SU-DHL-6 (cell line): ENCODE data around the gene SUN3.

Experiments
- H2AFZ ChIP-seq: fragments of 200-600 bp; sonication (generic); 2 replicates; pipeline ENCODE4 v1.6.1; 2014; ENCODE audit warnings: low read depth, mild to moderate bottlenecking, moderate library complexity, mixed read lengths, antibody characterized with exemption, low read length; ENCODE audit not compliant: severe bottlenecking
- H3F3A ChIP-seq: fragments of 200-600 bp; shearing (Covaris generic); 2 replicates; pipeline ENCODE4 v1.6.0; 2016; ENCODE audit warnings: antibody characterized with exemption, mild to moderate bottlenecking; ENCODE audit not compliant: insufficient read depth
- H3K27ac ChIP-seq: fragments of 200-600 bp; sonication (generic); 2 replicates; pipeline ENCODE4 v1.5.1; 2016; ENCODE audit warnings: low read depth, mild to moderate bottlenecking, low read length, moderate library complexity, mixed read lengths
- H3K27me3 ChIP-seq: fragments of 200-600 bp; sonication (generic), shearing (Covaris generic); 2 replicates; pipeline ENCODE4 v1.6.0; 2014; ENCODE audit warnings: mild to moderate bottlenecking, low read length
- H3K36me3 ChIP-seq: fragments of 200-600 bp; sonication (generic); 2 replicates; pipeline ENCODE4 v1.6.1; 2014; ENCODE audit warnings: mild to moderate bottlenecking, low read length, mixed read lengths
- H3K4me2 ChIP-seq: fragments of 300-600, 200-600 bp; shearing (Covaris generic), sonication (generic); 2 replicates; pipeline ENCODE4 v1.6.0; 2014; ENCODE audit warnings: low read length, low read depth, mild to moderate bottlenecking; ENCODE audit not compliant: poor library complexity, severe bottlenecking
- H3K4me3 ChIP-seq: fragments of 200-600 bp; sonication (generic); 2 replicates; pipeline ENCODE4 v1.5.1; 2014; ENCODE audit warnings: antibody characterized with exemption, low read length, mild to moderate bottlenecking, mixed read lengths; ENCODE audit not compliant: insufficient read depth, poor library complexity, severe bottlenecking
- H3K79me2 ChIP-seq: fragments of 200-600 bp; sonication (generic); 2 replicates; pipeline ENCODE4 v1.6.1; 2014; ENCODE audit warnings: mild to moderate bottlenecking, low read length, moderate library complexity; ENCODE audit not compliant: insufficient read depth
- H3K9ac ChIP-seq: fragments of 200-600 bp; sonication (generic); 2 replicates; pipeline ENCODE4 v1.7.0; 2014; ENCODE audit warnings: mild to moderate bottlenecking, low read length
- H3K9me2 ChIP-seq: fragments of 200-600 bp; sonication (generic); replicated peaks from 2 replicates; pipeline ENCODE4 v1.6.1; 2014; ENCODE audit warnings: low read length; ENCODE audit not compliant: insufficient read depth
- H3K9me3 ChIP-seq: fragments of 200-600 bp; sonication (generic); 2 replicates; pipeline ENCODE4 v1.6.1; 2014; ENCODE audit warnings: low read length, mixed read lengths; ENCODE audit not compliant: insufficient read depth
- H4K20me1 ChIP-seq: fragments of 200-600 bp; sonication (generic); 2 replicates; pipeline ENCODE4 v1.6.1; 2014; ENCODE audit warnings: low read depth, mild to moderate bottlenecking, antibody characterized with exemption, low read length, moderate library complexity, mixed read lengths
- EZH2phosphoT487 ChIP-seq: fragments of 200-600 bp; sonication (generic), shearing (Covaris generic); conservative IDR thresholded peaks from 2 replicates; pipeline ENCODE4 v1.6.1; 2018; ENCODE audit warnings: mild to moderate bottlenecking, antibody characterized with exemption, low read length, moderate library complexity, mixed read lengths
- TF ChIP-seq, protein P1 (sequence below): fragments of 200-600 bp; sonication (generic); IDR thresholded peaks from one replicate; pipeline ENCODE4 v1.5.1; 2017; ENCODE audit warnings: antibody characterized with exemption, mild to moderate bottlenecking, low read length, moderate library complexity; ENCODE audit not compliant: insufficient read depth, poor library complexity, severe bottlenecking

Gene SUN3

DNA sequence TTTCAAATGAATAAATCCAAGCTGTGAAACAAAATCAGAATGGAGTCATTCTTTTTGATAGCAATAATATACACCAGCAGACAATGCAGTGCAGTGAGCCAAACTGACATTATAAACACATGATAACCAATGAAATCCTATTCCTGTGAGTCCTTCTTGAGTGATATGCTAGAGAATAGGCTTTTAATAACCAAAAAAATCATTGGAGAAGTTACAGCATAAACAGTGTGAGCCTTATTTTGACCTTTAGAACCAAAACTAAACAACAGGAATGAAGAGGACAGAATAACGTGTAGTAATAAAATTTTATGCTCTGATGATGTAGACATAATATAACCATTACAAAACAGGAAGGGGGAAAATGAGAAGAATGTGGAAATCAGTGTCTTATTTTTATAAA lies 58.1 kb downstream of the SUN3 start:
- no peaks in the 10 kb centered on the region for H4K20me1 ChIP-seq
- no peak overlapping the region for H2AFZ ChIP-seq
- H3K27me3 ChIP-seq, result no peaks in the 10 kb centered on the region
- H3K4me3 ChIP-seq, result no peak overlapping the region
- peaks cover 13% of the 10 kb centered on the region; the same call in 1 of the 2 replicates for H3F3A ChIP-seq
- H3K36me3 ChIP-seq, result peaks cover 44% of the 10 kb centered on the region
- no peaks in the 10 kb centered on the region for H3K9me3 ChIP-seq
- H3K79me2 ChIP-seq, result no peaks in the 10 kb centered on the region
- H3K27ac ChIP-seq, result no peak overlapping the region
- no peak overlapping the region for H3K4me2 ChIP-seq
- TF ChIP-seq, protein P1, sequence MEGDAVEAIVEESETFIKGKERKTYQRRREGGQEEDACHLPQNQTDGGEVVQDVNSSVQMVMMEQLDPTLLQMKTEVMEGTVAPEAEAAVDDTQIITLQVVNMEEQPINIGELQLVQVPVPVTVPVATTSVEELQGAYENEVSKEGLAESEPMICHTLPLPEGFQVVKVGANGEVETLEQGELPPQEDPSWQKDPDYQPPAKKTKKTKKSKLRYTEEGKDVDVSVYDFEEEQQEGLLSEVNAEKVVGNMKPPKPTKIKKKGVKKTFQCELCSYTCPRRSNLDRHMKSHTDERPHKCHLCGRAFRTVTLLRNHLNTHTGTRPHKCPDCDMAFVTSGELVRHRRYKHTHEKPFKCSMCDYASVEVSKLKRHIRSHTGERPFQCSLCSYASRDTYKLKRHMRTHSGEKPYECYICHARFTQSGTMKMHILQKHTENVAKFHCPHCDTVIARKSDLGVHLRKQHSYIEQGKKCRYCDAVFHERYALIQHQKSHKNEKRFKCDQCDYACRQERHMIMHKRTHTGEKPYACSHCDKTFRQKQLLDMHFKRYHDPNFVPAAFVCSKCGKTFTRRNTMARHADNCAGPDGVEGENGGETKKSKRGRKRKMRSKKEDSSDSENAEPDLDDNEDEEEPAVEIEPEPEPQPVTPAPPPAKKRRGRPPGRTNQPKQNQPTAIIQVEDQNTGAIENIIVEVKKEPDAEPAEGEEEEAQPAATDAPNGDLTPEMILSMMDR, result no peak
- TF ChIP-seq EZH2phosphoT487, result no peak
- H3K9me2 ChIP-seq, result no peaks in the 10 kb centered on the region
- no peak overlapping the region for H3K9ac ChIP-seq

DNA sequence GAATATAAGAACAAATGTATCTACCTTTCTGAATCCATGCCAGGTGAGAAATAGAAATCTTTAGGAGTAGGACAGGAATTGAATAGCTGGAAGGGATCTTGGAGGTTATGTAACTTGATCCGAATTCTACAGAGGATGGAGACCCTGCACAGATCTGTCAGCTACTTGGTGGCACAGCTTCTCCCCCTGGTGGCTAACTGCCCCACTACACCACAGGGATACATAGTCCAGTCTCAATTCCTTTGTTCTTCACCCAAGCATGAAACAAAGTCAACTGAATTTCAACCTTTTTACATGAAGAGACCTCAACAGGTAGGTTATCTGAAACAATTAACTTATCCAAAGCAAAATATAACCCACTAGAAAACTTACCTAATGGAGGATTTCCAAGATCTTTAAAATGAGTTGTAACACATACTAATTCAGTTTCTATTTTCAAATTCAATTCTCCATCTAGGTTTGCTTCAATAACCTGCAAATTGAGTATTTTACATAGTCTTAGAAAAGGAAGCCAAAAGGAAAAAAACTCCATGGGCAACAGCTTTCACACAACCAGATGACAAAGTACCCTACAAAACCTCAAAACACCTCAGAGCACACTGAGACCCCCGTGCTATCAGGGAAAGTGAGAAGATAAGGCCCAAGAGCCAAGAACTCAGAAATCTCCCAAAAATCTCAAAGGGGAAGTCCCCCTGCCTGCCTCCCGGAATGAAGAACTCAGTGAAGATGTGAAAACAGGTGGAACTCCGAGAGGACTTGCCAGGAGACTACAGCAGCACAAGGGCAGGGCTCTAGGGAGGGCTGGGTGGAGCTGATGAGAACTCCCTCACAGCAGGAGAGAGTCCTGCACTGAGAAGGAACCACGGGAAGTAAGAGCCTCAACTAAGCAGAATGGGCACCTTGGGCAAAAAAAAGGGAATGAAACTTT lies 59.8 kb downstream of the SUN3 start:
- Histone ChIP-seq H3K27me3 (no peaks in the 10 kb centered on the region), H4K20me1 (no peaks in the 10 kb centered on the region), H3K79me2 (no peaks in the 10 kb centered on the region), H3K4me3 (no peak overlapping the region), H3K9ac (no peak overlapping the region), H3K27ac (no peak overlapping the region), H2AFZ (no peak overlapping the region), H3K36me3 (peaks cover 37% of the 10 kb centered on the region), H3F3A (peaks cover 13% of the 10 kb centered on the region; the same call in 1 of the 2 replicates), H3K9me3 (no peaks in the 10 kb centered on the region), H3K9me2 (no peaks in the 10 kb centered on the region), H3K4me2 (no peak overlapping the region)
- no peak for TF ChIP-seq EZH2phosphoT487
- TF ChIP-seq, protein P1, result peak; percentile 91

DNA sequence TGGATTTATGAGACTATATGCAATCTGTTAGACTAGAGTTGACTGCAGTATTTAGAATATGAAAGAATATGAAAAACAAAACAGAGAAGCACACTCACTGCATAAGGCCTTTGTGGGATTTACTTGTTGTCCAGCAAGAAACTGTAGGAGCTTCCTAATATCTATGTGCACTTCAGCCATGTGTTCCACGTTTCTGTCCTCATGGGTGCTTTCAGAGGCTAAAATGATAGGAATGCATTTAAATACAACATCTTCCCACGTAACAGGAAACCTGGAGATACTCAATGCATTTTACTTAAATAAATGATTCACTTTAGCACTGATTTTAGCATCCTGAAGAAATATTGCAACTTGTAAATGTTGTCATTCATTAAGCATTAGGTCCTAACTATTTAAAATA lies 61.2 kb downstream of the SUN3 start:
- Histone ChIP-seq H3K9me2 (no peaks in the 10 kb centered on the region), H3K9me3 (no peaks in the 10 kb centered on the region), H3K4me2 (no peak overlapping the region), H4K20me1 (no peaks in the 10 kb centered on the region), H3K9ac (no peak overlapping the region), H2AFZ (no peak overlapping the region), H3K27ac (no peak overlapping the region), H3F3A (peaks cover 13% of the 10 kb centered on the region; the same call in 1 of the 2 replicates), H3K36me3 (peaks cover 42% of the 10 kb centered on the region), H3K4me3 (no peak overlapping the region), H3K79me2 (no peaks in the 10 kb centered on the region), H3K27me3 (no peaks in the 10 kb centered on the region)
- TF ChIP-seq EZH2phosphoT487, result no peak
- TF ChIP-seq, protein P1, result no peak
